ENCODE measurements around the gene VAMP5. TPM values are rescaled to one million over a fixed set of nuclear protein-coding genes. Genes with fewer than 3 reads are reported as not detected.

VAMP5 gene
- total and polyA plus RNA-seq, 9 of the 15 experiments (the other 6 are each of a cell fraction or from before 2014, with no cell fraction given), result 0.54 to 1.9 (median 1.5) TPM; not detected in 2

- no peak overlapping the region for H2AFZ ChIP-seq (ENCODE audit: low read depth, low read length)
- no peak for ATAC-seq
- TF ChIP-seq ARNT (IDR thresholded peaks at IDR 0.05), result no peak
- no peak for TF ChIP-seq NR4A1 (CRISPR knock-in tag; IDR thresholded peaks at IDR 0.05)
- TF ChIP-seq NR4A1 (tag; IDR thresholded peaks at IDR 0.05), result no peak
- TF ChIP-seq RBM25 (IDR thresholded peaks at IDR 0.05; ENCODE audit: low read depth, low read length, severe bottlenecking), result peak; percentile 43
- TF ChIP-seq TFAP4 (CRISPR knock-in tag; IDR thresholded peaks at IDR 0.05; ENCODE audit: borderline replicate concordance), result no peak
- TF ChIP-seq AFF4 (CRISPR knock-in tag; IDR thresholded peaks at IDR 0.05), result no peak
- TF ChIP-seq TFAM (CRISPR knock-in tag; conservative IDR thresholded peaks at IDR 0.05), result no peak
- TF ChIP-seq ZNF830 (CRISPR knock-in tag; IDR thresholded peaks at IDR 0.05), result no peak
- TF ChIP-seq PYGO2 (tag; IDR thresholded peaks at IDR 0.05), result no peak
- no peaks in the 10 kb centered on the region for H3K27me3 ChIP-seq (ENCODE audit: control insufficient read depth in 2 of 2, insufficient read depth in 2 of 2, low read length in 2 of 2)
- FAIRE-seq, result no peak
- in situ Hi-C loops (cut with MboI), result no loop called here
- ChIA-PET POLR2A (interaction anchor here (0.7 to 1.3 kb wide), 7 partner anchors 9 to 76 kb away, joined by 3 to 5 read pairs (median 3); partner anchors contain the start of genes MAT2A and RNF181), CTCF (ENCODE audit: low intra/inter-chr PET ratio) (no interaction called here)
- peaks cover 28% of the 10 kb centered on the region for H3K36me3 ChIP-seq (ENCODE audit: control insufficient read depth, insufficient read depth, low read length)
- no peak overlapping the region for H3K4me3 ChIP-seq
- H3K27ac ChIP-seq (ENCODE audit: extremely low read depth, low read depth, low read length), result no peak overlapping the region
- no peaks in the 10 kb centered on the region for H3K9me1 ChIP-seq (ENCODE audit: control insufficient read depth, insufficient read depth, low read length)
- peaks cover 58% of the 10 kb centered on the region for H3K79me2 ChIP-seq (ENCODE audit: control insufficient read depth, insufficient read depth, low read length)
- H3K4me1 ChIP-seq (replicated peaks in 1 of 2; ENCODE audit: control insufficient read depth in 2 of 2, insufficient read depth in 2 of 2, low read length in 2 of 2), result peaks cover 11 to 33% of the 10 kb centered on the region in 2 experiments; a peak in 4 of 5 replicates
- no peak overlapping the region for H3K9ac ChIP-seq (ENCODE audit: insufficient read depth in 1 of 2, low read depth in 2 of 2, low read length in 2 of 2)
- H4K20me1 ChIP-seq (replicated peaks; ENCODE audit: control insufficient read depth, insufficient read depth, low read length), result no peaks in the 10 kb centered on the region; the same call in 1 of the 2 replicates
- 86% methylated on average over 10 of the region's 10 CpGs for WGBS (ENCODE audit: insufficient coverage, low coverage, missing lambda C conversion rate)
- intact Hi-C loops (cut with micrococcal nuclease), result loop anchor here (5.0 kb wide), 1 partner anchor 37 kb away; the partner anchor contains the start of gene VAMP8
- DNase-seq (ENCODE audit: extremely low read depth in 1 of 4, low spot score in 3 of 4), result no peak
- no peak overlapping the region for H3K4me2 ChIP-seq (ENCODE audit: insufficient read depth, low read length)
- BruUV-seq (replicated peaks), result TSS peak; percentile 12
- no peaks in the 10 kb centered on the region for H3K9me3 ChIP-seq (replicated peaks; ENCODE audit: control insufficient read depth, insufficient read depth, low read depth, low read length)
These were observed 29.7 kb downstream of the VAMP5 start for GRCh38 chr2:85613717-85614515.

Data from K562 (cell line).